SK-N-DZ (cell line): Measurements from ENCODE around the gene GSC2.

Experiments used
- DNase-seq: peaks from one replicate; pipeline ENCODE4 v3.0.0-alpha.2; 2015; ENCODE audit warnings: low spot score

Gene GSC2

GRCh38 chr22:19133561-19133960 lies 16.5 kb downstream of the GSC2 start:
- no peak for DNase-seq

GRCh38 chr22:19132693-19133400 lies 17.2 kb downstream of the GSC2 start:
- DNase-seq, result no peak

DNA sequence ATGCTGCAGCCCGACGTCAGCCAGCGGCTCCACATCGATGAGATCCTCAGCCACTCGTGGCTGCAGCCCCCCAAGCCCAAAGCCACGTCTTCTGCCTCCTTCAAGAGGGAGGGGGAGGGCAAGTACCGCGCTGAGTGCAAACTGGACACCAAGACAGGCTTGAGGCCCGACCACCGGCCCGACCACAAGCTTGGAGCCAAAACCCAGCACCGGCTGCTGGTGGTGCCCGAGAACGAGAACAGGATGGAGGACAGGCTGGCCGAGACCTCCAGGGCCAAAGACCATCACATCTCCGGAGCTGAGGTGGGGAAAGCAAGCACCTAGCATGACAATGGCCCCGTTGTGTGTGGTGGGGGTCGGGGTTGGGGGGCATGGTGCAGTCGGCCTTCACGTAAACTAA lies 17.9 kb downstream of the GSC2 start:
- no peak for DNase-seq

DNA sequence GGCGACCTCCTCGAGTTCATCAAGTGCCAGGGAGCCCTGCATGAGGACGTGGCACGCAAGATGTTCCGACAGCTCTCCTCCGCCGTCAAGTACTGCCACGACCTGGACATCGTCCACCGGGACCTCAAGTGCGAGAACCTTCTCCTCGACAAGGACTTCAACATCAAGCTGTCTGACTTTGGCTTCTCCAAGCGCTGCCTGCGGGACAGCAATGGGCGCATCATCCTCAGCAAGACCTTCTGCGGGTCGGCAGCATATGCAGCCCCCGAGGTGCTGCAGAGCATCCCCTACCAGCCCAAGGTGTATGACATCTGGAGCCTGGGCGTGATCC lies 18.4 kb downstream of the GSC2 start:
- no peak for DNase-seq

- no peak for DNase-seq
Measured at GRCh38 chr22:19130959-19131684, 19.0 kb downstream of the GSC2 start, which contains the start of gene TSSK2. TSS of gene TSSK2 (plus strand) at chr22:19131308. CDS start at chr22:19131400, 92 bp downstream.

GRCh38 chr22:19129871-19130270 lies 20.2 kb downstream of the GSC2 start:
- no peak for DNase-seq

DNA sequence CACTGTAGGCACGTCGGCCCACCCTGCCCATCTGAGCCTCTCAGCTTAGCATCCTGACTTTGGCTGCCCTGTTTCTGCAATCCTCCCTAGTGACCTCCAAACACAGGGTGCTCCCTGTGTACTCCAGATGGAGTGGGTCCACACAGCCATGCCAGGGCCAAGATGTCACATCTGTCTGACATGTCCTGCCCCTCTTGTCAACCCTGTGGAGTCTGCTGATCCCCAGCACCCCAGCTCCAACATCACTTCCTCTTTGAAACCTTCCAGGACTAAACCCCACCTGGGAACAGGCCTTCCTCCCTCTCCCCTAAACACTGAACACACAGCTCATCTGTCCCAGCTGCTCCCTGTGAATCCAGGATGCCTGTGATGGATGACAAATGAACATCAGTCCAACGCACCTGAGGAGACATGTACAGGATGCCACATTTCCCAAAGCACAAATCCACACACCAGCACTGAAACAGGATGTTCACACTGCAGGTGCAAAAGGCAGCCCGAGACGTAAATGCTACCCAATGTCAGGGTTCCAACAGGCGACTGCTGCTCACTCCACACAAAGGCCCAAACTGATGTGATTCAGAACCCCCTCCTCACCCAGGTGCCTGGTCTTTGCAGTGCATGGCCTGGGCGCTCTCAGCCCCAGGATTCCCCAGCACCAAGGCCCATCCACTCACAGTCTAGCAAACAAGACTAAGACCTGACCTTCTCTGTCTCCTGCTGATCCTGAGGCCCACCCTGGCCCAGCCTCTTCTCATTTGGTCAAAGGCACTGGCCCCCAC lies 21.0 kb downstream of the GSC2 start:
- no peak for DNase-seq

DNA sequence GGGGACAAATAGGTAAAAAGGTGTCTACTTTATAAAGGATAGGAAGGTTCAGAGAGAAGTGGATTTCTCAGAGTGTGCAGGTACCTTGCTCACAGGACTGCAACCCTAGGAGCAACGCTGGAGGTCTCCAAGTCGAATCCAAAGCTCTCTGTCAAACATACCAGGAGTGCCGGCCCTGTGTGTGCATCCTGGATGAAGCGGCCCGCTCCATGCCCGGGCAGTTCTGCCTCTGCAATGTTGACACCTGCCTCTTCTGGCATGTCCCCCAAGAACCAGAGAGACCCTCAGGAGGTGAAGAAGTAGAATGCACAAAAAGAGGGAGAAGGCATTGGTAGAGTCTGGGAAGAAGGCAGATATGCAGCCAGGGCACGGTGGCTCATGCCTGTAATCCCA lies 22.1 kb downstream of the GSC2 start:
- no peak for DNase-seq

GRCh38 chr22:19127329-19128008 lies 22.6 kb downstream of the GSC2 start:
- no peak for DNase-seq

DNA sequence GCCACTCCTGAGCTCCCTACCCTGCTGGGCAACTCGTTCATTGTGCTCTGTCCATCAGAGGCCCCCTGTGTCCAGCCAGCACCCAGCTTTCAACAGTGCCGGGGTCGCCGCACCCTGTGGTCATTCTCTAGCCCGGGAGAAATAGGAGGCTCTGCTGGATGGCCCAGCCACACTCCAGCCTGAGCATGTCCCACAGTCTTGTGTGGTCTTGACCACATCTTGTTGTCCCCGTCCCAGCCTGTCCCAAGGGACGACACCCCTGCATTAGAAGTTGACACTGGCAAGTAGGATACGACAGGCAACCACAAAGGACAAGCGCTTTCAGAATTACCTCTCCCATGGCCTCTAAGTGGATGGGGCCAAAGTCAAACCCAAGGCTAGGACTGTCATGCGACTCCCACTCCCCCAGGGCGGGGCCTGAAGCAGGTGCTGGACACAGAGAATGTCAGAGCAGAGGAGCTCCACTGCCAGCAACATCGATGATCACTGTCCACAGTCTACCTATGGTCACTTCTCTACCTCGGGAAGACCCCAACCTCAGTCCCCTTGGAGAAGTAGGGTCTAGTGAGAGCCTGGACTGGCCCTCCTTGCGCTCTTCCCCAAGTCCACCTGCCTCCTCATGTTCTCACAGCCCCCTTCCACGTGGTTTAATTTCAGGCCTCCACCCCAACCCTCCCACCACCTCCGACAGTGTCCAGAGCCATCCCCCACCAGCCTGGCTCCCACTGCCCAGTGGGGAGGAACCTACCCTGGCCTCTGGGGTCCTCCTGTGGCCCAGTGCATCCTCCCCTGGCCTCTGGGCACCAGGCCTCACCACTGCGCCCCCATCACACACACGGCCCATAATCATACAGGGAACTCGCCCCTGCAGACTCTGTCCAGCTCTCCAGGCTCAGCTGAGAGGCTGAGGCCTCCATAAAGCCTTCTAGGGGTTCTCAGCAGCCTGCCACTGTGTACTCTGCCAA lies 23.5 kb downstream of the GSC2 start:
- no peak for DNase-seq

DNA sequence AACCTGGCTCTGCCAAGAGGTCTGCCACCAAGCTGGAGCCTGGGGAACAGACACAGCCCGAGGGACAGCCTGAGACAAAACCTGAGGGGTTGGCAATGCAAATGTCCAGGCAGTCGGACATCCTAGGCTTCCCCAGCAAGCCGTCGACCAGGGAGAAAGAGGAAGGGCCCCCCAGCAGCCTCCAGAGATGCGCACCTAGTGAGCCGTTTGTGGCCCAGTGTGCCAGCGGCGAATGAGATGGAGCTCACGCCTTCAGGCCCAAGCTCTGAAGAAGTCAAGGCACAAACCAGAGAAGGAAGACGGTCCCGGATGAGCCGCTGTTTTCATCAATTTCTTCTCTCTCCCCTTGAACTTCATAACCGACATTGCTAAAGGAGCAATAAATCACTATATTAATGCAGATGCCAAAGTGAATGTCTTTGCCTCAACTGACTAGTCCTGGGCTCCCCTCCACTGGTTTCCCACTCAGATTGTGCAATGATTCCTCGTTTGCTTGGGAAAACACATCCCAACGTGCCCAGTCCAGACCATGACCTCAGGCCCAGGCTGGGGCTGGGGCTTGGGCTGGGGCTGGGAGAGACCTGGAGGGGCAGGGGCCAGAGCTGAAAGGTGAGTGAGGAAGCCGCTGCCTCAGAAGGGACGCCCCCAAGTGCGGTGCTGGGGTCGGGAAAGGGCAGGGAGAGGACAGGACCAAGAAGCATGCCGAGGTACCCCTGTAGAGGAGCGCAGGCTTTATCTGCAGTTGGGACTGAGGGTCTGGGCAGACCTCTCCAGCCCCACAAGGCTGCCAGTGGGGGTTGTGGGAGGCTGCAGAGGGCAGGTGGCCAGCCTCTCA lies 24.4 kb downstream of the GSC2 start:
- DNase-seq, result no peak

- DNase-seq, result no peak
Measured at GRCh38 chr22:19125011-19125410, 25.1 kb downstream of the GSC2 start.

- no peak for DNase-seq
Measured at GRCh38 chr22:19124377-19124776, 25.7 kb downstream of the GSC2 start.

DNA sequence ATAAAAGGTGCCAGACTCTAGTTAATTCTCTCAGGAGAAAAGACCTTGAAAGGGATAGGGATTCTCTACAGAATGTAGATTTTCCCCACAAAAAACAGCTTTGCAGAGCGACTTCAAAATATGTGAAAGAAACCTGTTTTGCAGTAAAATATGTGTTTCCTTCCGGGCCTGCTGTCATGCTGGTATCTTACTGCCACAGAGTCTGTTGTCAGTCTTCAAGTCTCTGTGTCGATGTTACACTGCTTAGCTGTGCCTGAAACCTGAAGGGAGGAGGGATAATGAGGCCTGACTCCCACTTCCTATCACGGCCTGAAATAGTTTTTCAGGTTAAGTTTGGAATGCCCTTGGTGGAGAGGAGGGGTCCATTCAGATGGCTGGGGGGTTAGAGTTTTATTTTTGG lies 26.2 kb downstream of the GSC2 start:
- no peak for DNase-seq

GRCh38 chr22:19122752-19123492 lies 27.2 kb downstream of the GSC2 start:
- peak; percentile 59 for DNase-seq

- DNase-seq, result peak; percentile 94
Measured at GRCh38 chr22:19122143-19122751, 27.8 kb downstream of the GSC2 start, which contains the start of gene DGCR2. TSS of gene DGCR2 (minus strand) at chr22:19122412. CDS start at chr22:19122206, 206 bp downstream.

DNA sequence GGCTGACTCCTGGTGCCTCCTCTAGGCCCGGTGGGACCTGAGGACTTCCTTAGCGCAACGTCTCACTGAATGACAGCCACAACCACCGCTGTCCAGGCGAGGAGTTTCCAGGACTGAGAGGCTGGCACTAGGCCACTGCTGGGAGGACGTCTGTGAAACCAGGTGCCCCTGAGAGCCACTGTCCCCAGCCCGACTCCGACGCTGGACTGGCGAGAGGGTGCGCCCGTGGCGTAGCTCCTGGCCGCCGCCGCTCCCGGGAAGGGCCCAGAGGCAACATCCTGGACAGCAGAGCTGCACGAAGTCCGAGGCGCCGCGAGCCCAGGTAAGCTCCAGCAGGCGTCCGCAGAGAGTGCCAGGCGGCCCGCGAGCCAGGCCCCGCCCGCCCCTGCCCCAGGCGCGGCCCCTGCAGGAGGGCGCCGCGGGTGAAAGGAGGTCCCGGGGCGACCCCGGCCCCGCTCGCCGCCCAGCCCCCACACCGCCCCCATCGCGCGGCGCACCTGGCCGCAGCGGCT lies 28.4 kb downstream of the GSC2 start:
- no peak for DNase-seq
